GM21723 (cell line): ENCODE results near the gene ARHGAP42.

Source experiments
- ATAC-seq: cut with Tn5 transposase; IDR thresholded peaks from one replicate; pipeline ENCODE4 v1.9.1; 2021; ENCODE audit warnings: mild to moderate bottlenecking, moderate library complexity; ENCODE audit not compliant: unreplicated experiment

Gene ARHGAP42

GRCh38 chr11:100942016-100942415, 254.9 kb downstream of the ARHGAP42 start:
- no peak for ATAC-seq

DNA sequence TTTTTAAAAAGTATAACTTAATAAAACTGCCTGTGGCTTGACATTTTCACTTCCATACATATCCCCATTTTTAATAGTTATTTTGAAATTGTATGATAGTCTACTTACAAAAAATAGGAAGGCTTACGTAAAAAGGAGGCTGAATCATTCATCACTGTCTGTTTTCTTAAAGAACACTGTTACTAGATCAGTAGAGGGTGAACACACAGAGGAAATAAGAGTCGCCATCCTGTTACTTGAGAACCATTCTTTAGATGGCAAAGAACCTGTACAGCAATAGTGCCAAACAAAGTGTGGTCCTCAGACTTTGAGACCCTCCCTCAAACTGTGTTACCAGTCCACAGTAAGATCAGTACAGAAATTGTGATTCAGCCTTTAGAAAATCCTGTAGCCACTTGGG, 261.8 kb downstream of the ARHGAP42 start:
- no peak for ATAC-seq

- no peak for ATAC-seq
Observed at GRCh38 chr11:100949443-100949842, 262.4 kb downstream of the ARHGAP42 start.

DNA sequence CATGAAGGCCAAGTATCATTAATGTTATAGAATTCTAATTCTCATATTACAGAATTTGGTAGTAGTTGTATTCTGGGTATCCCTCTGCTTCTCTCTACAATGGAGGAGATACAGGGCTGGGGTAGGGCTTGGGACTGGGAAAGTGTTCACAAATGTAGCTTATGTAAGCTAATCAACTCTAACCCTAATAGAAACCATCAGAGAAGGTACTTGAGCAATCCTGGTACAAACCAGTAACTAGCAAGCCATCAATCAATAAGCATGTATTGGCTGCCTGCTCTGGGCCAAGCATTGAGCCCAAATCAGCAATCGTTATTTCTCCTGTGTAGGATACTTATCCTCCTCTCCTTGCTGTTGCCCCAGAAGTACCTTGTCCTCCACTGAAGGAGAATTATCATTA, 268.2 kb downstream of the ARHGAP42 start:
- no peak for ATAC-seq

GRCh38 chr11:100956351-100956750, 269.3 kb downstream of the ARHGAP42 start:
- ATAC-seq = no peak

- no peak for ATAC-seq
Observed at GRCh38 chr11:100957499-100957898, 270.4 kb downstream of the ARHGAP42 start.

DNA sequence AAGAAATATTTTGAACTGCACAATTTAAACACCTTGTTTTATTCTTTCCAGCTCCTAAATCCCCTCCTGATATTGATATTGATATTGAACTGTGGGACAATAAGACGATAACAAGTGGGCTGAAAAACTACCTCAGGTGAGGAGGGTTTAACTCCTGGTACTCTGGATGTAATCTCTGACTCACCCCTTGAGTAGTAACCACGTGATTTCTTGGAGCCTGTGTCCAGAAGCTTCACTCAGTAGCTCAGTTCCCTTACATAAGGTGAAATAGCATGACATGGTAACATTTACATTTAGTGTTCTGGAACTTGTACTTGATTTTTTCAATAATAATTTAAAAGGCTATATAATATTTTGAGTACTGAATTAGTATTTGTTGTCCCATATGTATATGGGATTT, 274.5 kb downstream of the ARHGAP42 start:
- ATAC-seq = no peak

GRCh38 chr11:100963375-100963774, 276.3 kb downstream of the ARHGAP42 start:
- no peak for ATAC-seq

DNA sequence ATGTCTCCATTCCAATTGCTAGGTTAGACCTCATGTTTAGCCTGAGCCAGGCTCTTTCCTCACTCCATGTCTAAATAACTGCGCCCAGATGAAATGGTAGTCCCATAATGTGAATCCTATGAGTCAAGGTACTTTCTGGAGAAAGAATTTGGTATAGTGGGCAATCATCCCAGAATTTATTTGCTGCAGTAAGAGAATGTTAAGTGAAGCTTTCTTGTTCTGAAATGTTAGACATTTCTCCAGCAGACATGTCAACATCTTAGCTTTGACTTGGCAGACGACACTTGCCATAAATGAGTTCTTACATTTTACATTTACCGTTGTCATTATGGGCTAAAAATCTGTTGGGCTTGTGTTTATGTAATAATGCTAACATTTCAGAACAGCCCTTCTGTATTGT, 277.3 kb downstream of the ARHGAP42 start:
- no peak for ATAC-seq

- ATAC-seq = no peak
Observed at GRCh38 chr11:100965346-100965745, 278.3 kb downstream of the ARHGAP42 start.

- no peak for ATAC-seq
Observed at GRCh38 chr11:100966366-100966765, 279.3 kb downstream of the ARHGAP42 start.

GRCh38 chr11:100969008-100969407, 281.9 kb downstream of the ARHGAP42 start:
- ATAC-seq = no peak

- ATAC-seq = no peak
Observed at GRCh38 chr11:100970283-100971164, 283.4 kb downstream of the ARHGAP42 start.

DNA sequence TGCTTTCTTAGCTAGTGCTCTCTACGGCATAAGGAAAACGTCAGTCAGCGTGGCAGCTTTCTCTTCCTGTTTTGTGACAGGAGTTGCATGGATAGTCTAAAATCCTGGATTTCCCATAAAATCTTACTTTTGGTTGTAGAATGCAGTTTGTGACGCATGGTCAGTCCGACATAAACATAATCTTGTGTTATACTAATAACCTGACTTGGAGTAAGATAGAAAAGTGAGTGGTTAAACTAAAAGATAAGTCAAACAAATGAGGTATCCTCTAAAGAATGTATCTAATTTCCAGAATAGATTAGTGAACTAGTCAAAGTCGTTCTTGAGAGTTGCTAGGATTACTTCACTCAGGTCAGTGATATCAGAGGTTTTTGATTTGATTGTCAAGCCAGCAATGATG, 285.0 kb downstream of the ARHGAP42 start:
- no peak for ATAC-seq

DNA sequence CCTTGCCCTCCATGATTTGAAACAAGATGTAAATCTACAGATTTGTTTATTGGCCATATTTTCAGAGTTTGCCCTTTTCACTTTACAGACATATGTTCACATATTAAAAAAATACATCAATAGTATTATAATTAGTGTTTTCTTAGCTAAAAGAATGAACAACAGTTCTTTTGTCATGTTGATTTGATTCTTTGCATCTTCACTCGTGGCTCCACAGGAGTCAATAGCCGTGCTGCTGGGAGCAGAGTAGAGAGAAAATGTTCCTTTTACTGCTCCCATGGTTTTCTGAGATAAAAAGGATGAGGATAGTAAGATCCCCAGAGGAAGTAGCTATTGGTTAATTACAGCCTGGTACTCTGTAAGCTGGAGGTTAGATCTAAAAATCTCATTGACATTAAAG, 291.4 kb downstream of the ARHGAP42 start:
- ATAC-seq = no peak

- ATAC-seq = no peak
Observed at GRCh38 chr11:100978939-100979338, 291.9 kb downstream of the ARHGAP42 start.

DNA sequence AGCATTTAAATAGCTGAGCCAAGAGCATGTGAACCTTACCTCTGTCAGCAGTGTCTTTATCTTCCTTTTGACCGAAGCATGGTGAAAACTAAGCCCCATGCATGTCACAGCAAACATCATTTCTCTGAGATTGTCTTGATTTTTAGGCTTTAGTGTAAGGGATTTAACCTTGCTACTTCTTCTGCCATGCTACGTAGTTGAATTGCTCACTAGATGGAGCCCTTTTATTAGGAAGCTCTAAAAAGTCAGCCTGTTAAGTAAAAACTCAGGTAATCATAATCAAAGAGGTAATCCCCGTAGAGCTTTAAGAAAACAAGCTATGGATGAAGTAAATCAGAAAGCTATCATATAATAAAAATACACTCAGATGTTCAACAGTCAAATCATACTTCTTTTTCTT, 293.1 kb downstream of the ARHGAP42 start:
- ATAC-seq = no peak

DNA sequence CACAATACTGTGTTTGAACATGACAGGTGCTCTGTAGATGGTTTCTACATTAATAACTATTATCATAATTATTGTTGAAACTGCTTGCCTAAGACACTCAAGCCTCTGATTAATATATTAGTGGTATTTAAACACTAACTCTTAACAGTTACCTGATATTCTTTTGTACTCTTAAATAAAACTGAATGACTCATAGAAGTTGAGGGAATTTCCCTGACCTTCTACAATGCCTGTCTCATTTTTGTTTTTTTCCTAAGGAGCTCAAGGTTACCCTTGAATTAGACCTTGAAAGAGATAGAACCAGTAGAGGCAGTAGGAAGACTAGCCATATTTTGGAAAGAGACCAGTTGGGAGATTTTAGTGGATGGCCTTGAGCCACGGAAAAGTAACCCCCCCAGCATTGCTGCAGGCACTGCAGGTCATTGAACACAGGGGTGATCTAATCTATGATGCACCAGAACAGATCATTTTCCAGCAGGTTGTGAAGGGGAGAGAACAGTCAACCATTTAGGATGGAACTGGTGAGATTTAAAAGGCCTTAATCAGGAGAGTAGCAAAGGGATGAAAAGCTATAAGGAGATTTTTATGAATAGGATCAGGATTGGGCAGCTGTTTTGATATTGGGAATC, 294.2 kb downstream of the ARHGAP42 start:
- no peak for ATAC-seq

- no peak for ATAC-seq
Observed at GRCh38 chr11:100984668-100985067, 297.6 kb downstream of the ARHGAP42 start.

- ATAC-seq = no peak
Observed at GRCh38 chr11:100990931-100991330, 303.8 kb downstream of the ARHGAP42 start.

- no peak for ATAC-seq
Observed at GRCh38 chr11:100991541-100991940, 304.5 kb downstream of the ARHGAP42 start.

DNA sequence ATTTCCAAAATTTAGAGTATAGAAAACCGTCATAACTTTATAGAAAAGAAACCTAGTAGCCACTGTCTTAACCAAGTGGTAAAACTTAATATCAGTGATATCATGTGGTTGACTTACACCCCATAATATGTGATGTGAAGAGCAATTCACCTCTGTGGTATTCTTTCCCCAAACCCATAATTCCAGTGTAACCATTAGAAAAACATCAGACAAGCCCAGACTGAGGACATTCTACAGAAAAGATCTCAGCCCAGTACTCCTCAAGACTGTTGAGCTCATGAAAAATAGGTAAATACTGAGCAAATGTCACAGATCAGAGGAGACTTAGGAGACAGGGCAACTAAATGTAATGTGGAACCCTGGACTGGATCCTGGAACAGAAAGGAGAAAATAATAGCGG, 307.9 kb downstream of the ARHGAP42 start:
- ATAC-seq = no peak
